Small intestine (tissue), 7 donors: ENCODE measurements around the gene KRT17. TPM values are rescaled to one million over a fixed set of nuclear protein-coding genes. Genes with fewer than 3 reads are reported as not detected.

ENCODE experiments used
- DNase-seq, 2 donors: peaks; one replicate each; pipeline versions ENCODE4 v3.0.0 to v3.0.0-alpha.2; 2013
- FAIRE-seq: peaks from 2 replicates; lab custom pipeline; 2012; peaks lifted over from hg19 to GRCh38; lab: Jason Lieb, UNC
- H3K27ac ChIP-seq, 3 donors: one replicate each; pipeline ENCODE4 v1.5.1; 2013; ENCODE audit warnings: low read length in 2 of 3, mild to moderate bottlenecking in 2 of 3, control low read depth in 1 of 3, inconsistent platforms in 1 of 3, low read depth in 1 of 3, moderate library complexity in 1 of 3
- H3K27me3 ChIP-seq, 3 donors: one replicate each; pipeline ENCODE4 v1.6.1; 2013; ENCODE audit warnings: low read length in 3 of 3, inconsistent platforms in 1 of 3; ENCODE audit not compliant: control insufficient read depth in 3 of 3, insufficient read depth in 3 of 3
- H3K36me3 ChIP-seq, 3 donors: one replicate each; pipeline ENCODE4 v1.6.1; 2013; ENCODE audit warnings: low read length in 3 of 3, inconsistent platforms in 1 of 3, low read depth in 1 of 3, mild to moderate bottlenecking in 1 of 3, moderate library complexity in 1 of 3; ENCODE audit not compliant: control insufficient read depth in 3 of 3, insufficient read depth in 2 of 3
- H3K4me1 ChIP-seq, 3 donors: one replicate each; pipeline ENCODE4 v1.6.1; 2013; ENCODE audit warnings: low read length in 2 of 3, inconsistent platforms in 1 of 3, low read depth in 1 of 3, mild to moderate bottlenecking in 1 of 3, moderate library complexity in 1 of 3; ENCODE audit not compliant: control insufficient read depth in 3 of 3, insufficient read depth in 2 of 3
- H3K4me3 ChIP-seq, 3 donors: one replicate each; pipeline ENCODE4 v1.5.1; 2013; ENCODE audit warnings: low read length in 3 of 3, control low read depth in 1 of 3, inconsistent platforms in 1 of 3, low read depth in 1 of 3, mild to moderate bottlenecking in 1 of 3, moderate library complexity in 1 of 3
- H3K9me3 ChIP-seq, 2 donors: one replicate each; pipeline ENCODE4 v1.6.1; 2013; ENCODE audit warnings: low read depth in 1 of 2, low read length in 1 of 2; ENCODE audit not compliant: control insufficient read depth in 2 of 2, insufficient read depth in 1 of 2
- whole genome bisulfite sequencing, 3 donors: extraction: QIAGEN DNeasy Blood & Tissue Kit; methylation state at CpG; one replicate each; pipeline ENCODE4 v1.1.7; 2013; 5-methylcytosine and 5-hydroxymethylcytosine counted together
- polyA plus RNA-seq, 4 donors: library from polyadenylated mRNA; stranded (reverse) in 3 of 4; unstranded in 1 of 4; fragments of 200-250 nt in 3 of 4; fragments of 120-200 nt in 1 of 4; gene quantifications; one replicate each; pipeline versions ENCODE4 v1.2.1 to v1.2.3, GENCODE V29; 2013
- donor health status: healthy with polysubstance abuse.
- donor health status: control.
- donor health status: control.
- donor health status: Bipolar disorder and iron deficiency.
- donor health status: healthy.

KRT17 gene
- polyA plus RNA-seq, 4 donors, result 0.65 to 2.4 (median 1.8) TPM; not detected in 1

GRCh38 chr17:41664587-41665565, 40.5 kb upstream of the KRT17 start:
- no peaks in the 10 kb centered on the region for H3K36me3 ChIP-seq

GRCh38 chr17:41664172-41664457, 39.7 kb upstream of the KRT17 start:
- 80 to 94% (median 92%) methylated on average over 2 of the region's 2 CpGs for WGBS, 3 donors
- H3K4me1 ChIP-seq, result peaks cover 0 to 24% (median 3%) of the 10 kb centered on the region in 3 donors
- no peak overlapping the region for H3K27ac ChIP-seq
- no peaks in the 10 kb centered on the region for H3K9me3 ChIP-seq
- H3K27me3 ChIP-seq, result no peaks in the 10 kb centered on the region
- H3K4me3 ChIP-seq, result no peak overlapping the region
- DNase-seq (no peak), FAIRE-seq (no peak)
- peaks cover 0 to under 1% (median 0%) of the 10 kb centered on the region in 3 donors for H3K36me3 ChIP-seq

More at GRCh38 chr17:41664587-41665565, 40.5 kb upstream of the KRT17 start:
- no peak for DNase-seq
- Histone ChIP-seq H3K9me3 (no peaks in the 10 kb centered on the region), H3K27ac (peak overlapping the region in 2 of 3 donors; percentile 38 to 66), H3K27me3 (no peaks in the 10 kb centered on the region), H3K4me1 (peaks cover 0 to 19% (median 3%) of the 10 kb centered on the region in 3 donors), H3K4me3 (peak overlapping the region in 2 of 3 donors; percentile 35 to 53)
- 39 to 44% (median 43%) methylated on average over 15 of the region's 15 CpGs for WGBS, 3 donors
- no peak for FAIRE-seq

- Histone ChIP-seq H3K27ac (no peak overlapping the region), H3K4me3 (no peak overlapping the region), H3K36me3 (peaks cover 0 to 3% (median 0%) of the 10 kb centered on the region in 3 donors), H3K4me1 (peaks cover 0 to 29% (median 3%) of the 10 kb centered on the region in 3 donors), H3K9me3 (no peaks in the 10 kb centered on the region), H3K27me3 (no peaks in the 10 kb centered on the region)
- FAIRE-seq (no peak), DNase-seq (no peak)
- 69 to 75% (median 73%) methylated on average over 8 of the region's 8 CpGs for WGBS, 3 donors
These were observed 39.2 kb upstream of the KRT17 start for GRCh38 chr17:41663451-41664171.

- Histone ChIP-seq H3K4me1 (peaks cover 2 to 43% (median 4%) of the 10 kb centered on the region in 3 donors), H3K9me3 (no peaks in the 10 kb centered on the region), H3K27ac (no peak overlapping the region), H3K27me3 (no peaks in the 10 kb centered on the region), H3K36me3 (peaks cover 0 to 3% (median 0%) of the 10 kb centered on the region in 3 donors), H3K4me3 (no peak overlapping the region)
- 68 to 75% (median 72%) methylated on average over 8 of the region's 8 CpGs for WGBS, 3 donors
- no peak for FAIRE-seq
- DNase-seq, result no peak
These were observed 35.9 kb upstream of the KRT17 start for GRCh38 chr17:41660221-41660711.

- Histone ChIP-seq H3K27ac (no peak overlapping the region), H3K4me1 (peaks cover 3 to 49% (median 6%) of the 10 kb centered on the region in 3 donors), H3K4me3 (no peak overlapping the region), H3K9me3 (no peaks in the 10 kb centered on the region), H3K27me3 (no peaks in the 10 kb centered on the region), H3K36me3 (peaks cover 0 to 5% (median 0%) of the 10 kb centered on the region in 3 donors)
- no peak for FAIRE-seq
- WGBS, 3 donors, result 76 to 81% (median 76%) methylated on average over 11 of the region's 11 CpGs
- no peak for DNase-seq
These were observed 35.2 kb upstream of the KRT17 start for GRCh38 chr17:41659427-41660212.

GRCh38 chr17:41658846-41659245, 34.5 kb upstream of the KRT17 start:
- 72 to 83% (median 79%) methylated on average over 5 of the region's 5 CpGs for WGBS, 3 donors
- no peaks in the 10 kb centered on the region for H3K9me3 ChIP-seq
- H3K27me3 ChIP-seq, result no peaks in the 10 kb centered on the region
- H3K36me3 ChIP-seq, result peaks cover 0 to 5% (median 0%) of the 10 kb centered on the region in 3 donors
- peaks cover 3 to 55% (median 8%) of the 10 kb centered on the region in 3 donors for H3K4me1 ChIP-seq
- FAIRE-seq, result no peak
- DNase-seq, result no peak
- no peak overlapping the region for H3K4me3 ChIP-seq
- H3K27ac ChIP-seq, result no peak overlapping the region

- Histone ChIP-seq H3K27ac (no peak overlapping the region), H3K4me1 (peaks cover 3 to 64% (median 12%) of the 10 kb centered on the region in 3 donors)
- 76 to 85% (median 84%) methylated on average over 12 of the region's 12 CpGs for WGBS, 3 donors
These were observed 33.6 kb upstream of the KRT17 start for GRCh38 chr17:41657936-41658335.

More at GRCh38 chr17:41657936-41658335, 33.6 kb upstream of the KRT17 start:
- peaks cover 0 to 5% (median 0%) of the 10 kb centered on the region in 3 donors for H3K36me3 ChIP-seq
- no peaks in the 10 kb centered on the region for H3K9me3 ChIP-seq
- no peak overlapping the region for H3K4me3 ChIP-seq
- FAIRE-seq, result no peak
- H3K27me3 ChIP-seq, result no peaks in the 10 kb centered on the region
- DNase-seq, result no peak
